ENCODE measurements around the gene EBF4.

Gene EBF4

GRCh38 chr20:2742431-2742830 lies 49.9 kb downstream of the EBF4 start:
- no peaks in the 10 kb centered on the region for H4K20me1 ChIP-seq (ENCODE audit: low read depth, low read length)
- H3K36me3 ChIP-seq (ENCODE audit: low read length): no peaks in the 10 kb centered on the region
- no peaks in the 10 kb centered on the region for H3K79me2 ChIP-seq (ENCODE audit: insufficient read depth, low read length)
- H3K27me3 ChIP-seq (ENCODE audit: low read length): no peaks in the 10 kb centered on the region
- no peaks in the 10 kb centered on the region for H3K9me2 ChIP-seq (replicated peaks; ENCODE audit: insufficient read depth, low read length)
- H3K4me3 ChIP-seq (ENCODE audit: insufficient read depth, low read length, poor library complexity, severe bottlenecking): no peak overlapping the region
- TF ChIP-seq EZH2phosphoT487 (conservative IDR thresholded peaks at IDR 0.05; ENCODE audit: low read length) (no peak), CTCF (IDR thresholded peaks at IDR 0.05; ENCODE audit: insufficient read depth, low read length, poor library complexity, severe bottlenecking) (no peak)
- H3F3A ChIP-seq (ENCODE audit: insufficient read depth): no peaks in the 10 kb centered on the region
- H3K9me3 ChIP-seq (ENCODE audit: insufficient read depth, low read length): no peaks in the 10 kb centered on the region
- no peak overlapping the region for H3K4me2 ChIP-seq (ENCODE audit: low read depth, low read length, poor library complexity, severe bottlenecking)
- no peak overlapping the region for H2AFZ ChIP-seq (ENCODE audit: low read depth, low read length, severe bottlenecking)
- no peak overlapping the region for H3K9ac ChIP-seq (ENCODE audit: low read length)
- H3K27ac ChIP-seq (ENCODE audit: low read depth, low read length): no peak overlapping the region

GRCh38 chr20:2742934-2743559 lies 50.5 kb downstream of the EBF4 start:
- H3K27ac ChIP-seq (ENCODE audit: low read depth, low read length): no peak overlapping the region
- no peaks in the 10 kb centered on the region for H3F3A ChIP-seq (ENCODE audit: insufficient read depth)
- TF ChIP-seq CTCF (IDR thresholded peaks at IDR 0.05; ENCODE audit: insufficient read depth, low read length, poor library complexity, severe bottlenecking) (peak; percentile 93), EZH2phosphoT487 (conservative IDR thresholded peaks at IDR 0.05; ENCODE audit: low read length) (no peak)
- H3K9ac ChIP-seq (ENCODE audit: low read length): no peak overlapping the region
- H4K20me1 ChIP-seq (ENCODE audit: low read depth, low read length): no peaks in the 10 kb centered on the region
- no peaks in the 10 kb centered on the region for H3K9me2 ChIP-seq (replicated peaks; ENCODE audit: insufficient read depth, low read length)
- no peaks in the 10 kb centered on the region for H3K79me2 ChIP-seq (ENCODE audit: insufficient read depth, low read length)
- H3K9me3 ChIP-seq (ENCODE audit: insufficient read depth, low read length): no peaks in the 10 kb centered on the region
- no peak overlapping the region for H2AFZ ChIP-seq (ENCODE audit: low read depth, low read length, severe bottlenecking)
- H3K27me3 ChIP-seq (ENCODE audit: low read length): no peaks in the 10 kb centered on the region
- no peaks in the 10 kb centered on the region for H3K36me3 ChIP-seq (ENCODE audit: low read length)
- H3K4me3 ChIP-seq (ENCODE audit: insufficient read depth, low read length, poor library complexity, severe bottlenecking): no peak overlapping the region
- H3K4me2 ChIP-seq (ENCODE audit: low read depth, low read length, poor library complexity, severe bottlenecking): no peak overlapping the region

- Histone ChIP-seq H3K4me3 (ENCODE audit: insufficient read depth, low read length, poor library complexity, severe bottlenecking) (no peak overlapping the region), H3K9me3 (ENCODE audit: insufficient read depth, low read length) (no peaks in the 10 kb centered on the region), H3F3A (ENCODE audit: insufficient read depth) (no peaks in the 10 kb centered on the region), H3K79me2 (ENCODE audit: insufficient read depth, low read length) (no peaks in the 10 kb centered on the region), H3K9ac (ENCODE audit: low read length) (no peak overlapping the region), H4K20me1 (ENCODE audit: low read depth, low read length) (no peaks in the 10 kb centered on the region), H3K27ac (ENCODE audit: low read depth, low read length) (no peak overlapping the region), H3K9me2 (replicated peaks; ENCODE audit: insufficient read depth, low read length) (no peaks in the 10 kb centered on the region), H3K36me3 (ENCODE audit: low read length) (no peaks in the 10 kb centered on the region), H3K27me3 (ENCODE audit: low read length) (no peaks in the 10 kb centered on the region), H3K4me2 (ENCODE audit: low read depth, low read length, poor library complexity, severe bottlenecking) (no peak overlapping the region), H2AFZ (ENCODE audit: low read depth, low read length, severe bottlenecking) (no peak overlapping the region)
- TF ChIP-seq CTCF (IDR thresholded peaks at IDR 0.05; ENCODE audit: insufficient read depth, low read length, poor library complexity, severe bottlenecking) (no peak), EZH2phosphoT487 (conservative IDR thresholded peaks at IDR 0.05; ENCODE audit: low read length) (no peak)
Measured at GRCh38 chr20:2745060-2745910, 52.7 kb downstream of the EBF4 start.

Measured in SU-DHL-6 (cell line).